Measurements from ENCODE around the gene MCC.

- TF ChIP-seq, protein P1, sequence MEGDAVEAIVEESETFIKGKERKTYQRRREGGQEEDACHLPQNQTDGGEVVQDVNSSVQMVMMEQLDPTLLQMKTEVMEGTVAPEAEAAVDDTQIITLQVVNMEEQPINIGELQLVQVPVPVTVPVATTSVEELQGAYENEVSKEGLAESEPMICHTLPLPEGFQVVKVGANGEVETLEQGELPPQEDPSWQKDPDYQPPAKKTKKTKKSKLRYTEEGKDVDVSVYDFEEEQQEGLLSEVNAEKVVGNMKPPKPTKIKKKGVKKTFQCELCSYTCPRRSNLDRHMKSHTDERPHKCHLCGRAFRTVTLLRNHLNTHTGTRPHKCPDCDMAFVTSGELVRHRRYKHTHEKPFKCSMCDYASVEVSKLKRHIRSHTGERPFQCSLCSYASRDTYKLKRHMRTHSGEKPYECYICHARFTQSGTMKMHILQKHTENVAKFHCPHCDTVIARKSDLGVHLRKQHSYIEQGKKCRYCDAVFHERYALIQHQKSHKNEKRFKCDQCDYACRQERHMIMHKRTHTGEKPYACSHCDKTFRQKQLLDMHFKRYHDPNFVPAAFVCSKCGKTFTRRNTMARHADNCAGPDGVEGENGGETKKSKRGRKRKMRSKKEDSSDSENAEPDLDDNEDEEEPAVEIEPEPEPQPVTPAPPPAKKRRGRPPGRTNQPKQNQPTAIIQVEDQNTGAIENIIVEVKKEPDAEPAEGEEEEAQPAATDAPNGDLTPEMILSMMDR (IDR thresholded peaks at IDR 0.05; ENCODE audit: low read depth, low read length, missing input control) = no peak
- TF ChIP-seq GABPA (IDR thresholded peaks at IDR 0.05 in 1 of 2, conservative IDR thresholded peaks at IDR 0.05 in 1 of 2) (no peak), SP1 (IDR thresholded peaks at IDR 0.05) (no peak), TAF1 (conservative IDR thresholded peaks at IDR 0.05) (no peak)
- TF ChIP-seq, protein P2, sequence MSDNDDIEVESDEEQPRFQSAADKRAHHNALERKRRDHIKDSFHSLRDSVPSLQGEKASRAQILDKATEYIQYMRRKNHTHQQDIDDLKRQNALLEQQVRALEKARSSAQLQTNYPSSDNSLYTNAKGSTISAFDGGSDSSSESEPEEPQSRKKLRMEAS (IDR thresholded peaks at IDR 0.05) = no peak
Measured at GRCh38 chr5:113283558-113283957, 204.7 kb downstream of the MCC start.

Data from liver (tissue), 3 donors.